Natural killer cell (primary cell): ENCODE data around the gene SDR39U1. TPM values are rescaled to one million over a fixed set of nuclear protein-coding genes. Genes with fewer than 3 reads are reported as not detected.

Source experiments
- ATAC-seq, 3 donors: fragments of 150-1000 bp in 2 of 3; fragments of 200-7000 bp in 1 of 3; cut with Tn5 transposase; 1 replicate in 1 of 3; 2 replicates in 2 of 3; pipeline ENCODE4 v1.10.0; 2021; ENCODE audit warnings: mild to moderate bottlenecking in 2 of 3, moderate library complexity in 2 of 3
- DNase-seq, 2 donors: peaks; one replicate each; pipeline versions ENCODE4 v3.0.0 to v3.0.0-alpha.2; 2013 to 2021; ENCODE audit warnings: mixed read lengths in 1 of 2
- H3K27ac ChIP-seq: one replicate; pipeline ENCODE4 v1.5.1; 2013; ENCODE audit warnings: mild to moderate bottlenecking, low read length
- H3K27me3 ChIP-seq: one replicate; pipeline ENCODE4 v1.6.1; 2013; ENCODE audit warnings: low read length; ENCODE audit not compliant: control insufficient read depth, insufficient read depth
- H3K36me3 ChIP-seq: one replicate; pipeline ENCODE4 v1.6.1; 2013; ENCODE audit warnings: low read length; ENCODE audit not compliant: control insufficient read depth, insufficient read depth
- H3K4me1 ChIP-seq: one replicate; pipeline ENCODE4 v1.6.1; 2013; ENCODE audit warnings: low read length; ENCODE audit not compliant: control insufficient read depth, insufficient read depth
- H3K4me3 ChIP-seq: one replicate; pipeline ENCODE4 v1.5.1; 2013; ENCODE audit warnings: low read length
- H3K9me3 ChIP-seq: one replicate; pipeline ENCODE4 v1.6.1; 2013; ENCODE audit warnings: low read length; ENCODE audit not compliant: control insufficient read depth, insufficient read depth
- H3K27ac Mint-ChIP-seq, 2 donors: one replicate each; pipeline ENCODE4 v1.8.0; 2022; ENCODE audit warnings: mild to moderate bottlenecking in 2 of 2, mixed read lengths in 2 of 2, moderate library complexity in 1 of 2
- H3K27me3 Mint-ChIP-seq, 2 donors: one replicate each; pipeline ENCODE4 v1.8.0; 2022; ENCODE audit warnings: low read depth in 2 of 2, mixed read lengths in 2 of 2
- H3K36me3 Mint-ChIP-seq: one replicate; pipeline ENCODE4 v1.8.0; 2022; ENCODE audit warnings: mixed read lengths
- H3K4me1 Mint-ChIP-seq, 2 donors: one replicate each; pipeline ENCODE4 v1.8.0; 2022; ENCODE audit warnings: mixed read lengths in 2 of 2
- H3K4me3 Mint-ChIP-seq: one replicate; pipeline ENCODE4 v1.8.0; 2022; ENCODE audit warnings: mild to moderate bottlenecking, moderate library complexity, mixed read lengths
- H3K9me3 Mint-ChIP-seq, 2 donors: one replicate each; pipeline ENCODE4 v1.8.0; 2022; ENCODE audit warnings: mixed read lengths in 2 of 2
- CTCF ChIP-seq: fragments of 200-600 bp; IDR thresholded peaks from one replicate; pipeline ENCODE4 v1.8.0; 2022; ENCODE audit warnings: antibody characterized with exemption
- WGBS: methylation state at CpG from one replicate; pipeline ENCODE4 v1.1.7; 2013; ENCODE audit warnings: missing lambda C conversion rate; ENCODE audit not compliant: insufficient coverage; 5-methylcytosine and 5-hydroxymethylcytosine counted together
- intact Hi-C: fragments of 100-400 bp; cut with micrococcal nuclease; formaldehyde crosslinking; loops from one replicate; pipeline ENCODE4 v1.14.2; 2022
- total RNA-seq, 4 donors: library from RNA; stranded (reverse); fragments of 120-200 nt in 1 of 4; gene quantifications; one replicate each; pipeline versions ENCODE4 v1.2.3 to v1.2.4, GENCODE V29; 2013 to 2022

SDR39U1 gene
- total RNA-seq, 3 donors from 2014 or later (not counting 1 experiment from before 2014, with no cell fraction given), result 97.1 to 106 (median 100) TPM

GRCh38 chr14:24434676-24435075 is 7.9 kb downstream of the SDR39U1 start:
- 91% methylated on average over 2 of the region's 3 CpGs for WGBS
- H3K36me3 ChIP-seq, result peaks cover 62% of the 10 kb centered on the region

GRCh38 chr14:24434036-24434435 is 8.5 kb downstream of the SDR39U1 start:
- H3K27me3 Mint-ChIP-seq, result no peaks in the 10 kb centered on the region
- no peaks in the 10 kb centered on the region for H3K9me3 ChIP-seq
- TF ChIP-seq CTCF, result no peak
- intact Hi-C loops, result loop anchor here (10.0 kb wide), 1 partner anchor 189 kb away; the partner anchor contains the start of gene TINF2
- no peaks in the 10 kb centered on the region for H3K36me3 Mint-ChIP-seq
- H3K4me1 ChIP-seq, result peaks cover 42% of the 10 kb centered on the region
- no peak overlapping the region for H3K27ac Mint-ChIP-seq
- no peak overlapping the region for H3K4me3 ChIP-seq
- H3K4me1 Mint-ChIP-seq, result peaks cover 29 to 58% of the 10 kb centered on the region in 2 donors
- WGBS, result 90% methylated on average over 6 of the region's 7 CpGs
- DNase-seq, result no peak
- no peak overlapping the region for H3K27ac ChIP-seq
- no peak for ATAC-seq
- peaks cover 56% of the 10 kb centered on the region for H3K36me3 ChIP-seq
- H3K4me3 Mint-ChIP-seq, result no peak overlapping the region
- no peaks in the 10 kb centered on the region for H3K9me3 Mint-ChIP-seq
- H3K27me3 ChIP-seq, result no peaks in the 10 kb centered on the region

More at GRCh38 chr14:24434676-24435075, 7.9 kb downstream of the SDR39U1 start:
- H3K4me1 ChIP-seq, result peaks cover 36% of the 10 kb centered on the region
- Mint-ChIP-seq H3K4me3 (no peak overlapping the region), H3K27ac (peak overlapping the region; percentile 19 to 50), H3K36me3 (no peaks in the 10 kb centered on the region), H3K4me1 (peaks cover 29 to 56% of the 10 kb centered on the region in 2 donors), H3K27me3 (no peaks in the 10 kb centered on the region), H3K9me3 (no peaks in the 10 kb centered on the region)
- no peaks in the 10 kb centered on the region for H3K27me3 ChIP-seq
- H3K27ac ChIP-seq, result no peak overlapping the region
- H3K9me3 ChIP-seq, result no peaks in the 10 kb centered on the region
- ATAC-seq (no peak), DNase-seq (no peak)
- TF ChIP-seq CTCF, result no peak
- H3K4me3 ChIP-seq, result no peak overlapping the region
- intact Hi-C loops, result loop anchor here (10.0 kb wide), 1 partner anchor 190 kb away; the partner anchor contains the start of gene TINF2

- peaks cover 42% of the 10 kb centered on the region for H3K36me3 ChIP-seq
- DNase-seq (no peak), ATAC-seq (no peak)
- Mint-ChIP-seq H3K9me3 (no peaks in the 10 kb centered on the region), H3K4me1 (peaks cover 23 to 51% of the 10 kb centered on the region in 2 donors), H3K27me3 (no peaks in the 10 kb centered on the region), H3K36me3 (no peaks in the 10 kb centered on the region), H3K27ac (peak overlapping the region; percentile 87 to 97), H3K4me3 (peak overlapping the region; percentile 17)
- no peak overlapping the region for H3K27ac ChIP-seq
- no peak overlapping the region for H3K4me3 ChIP-seq
- intact Hi-C loops, result loop anchor here (10.0 kb wide), 1 partner anchor 188 kb away; the partner anchor contains the start of gene TINF2
- 96% methylated on average over 23 of the region's 24 CpGs for WGBS
- peaks cover 44% of the 10 kb centered on the region for H3K4me1 ChIP-seq
- TF ChIP-seq CTCF, result no peak
- no peaks in the 10 kb centered on the region for H3K9me3 ChIP-seq
- H3K27me3 ChIP-seq, result no peaks in the 10 kb centered on the region
Observed at GRCh38 chr14:24432259-24433131, 10.1 kb downstream of the SDR39U1 start.
